GM12878 (cell line): Measurements from ENCODE around the gene MYH7.
"Not testable (repeated sequence)": the region's sequence is repeated elsewhere in the genome, so short reads cannot be mapped to it uniquely, and the experiment has no call there.

Source experiments
- ATF3 ChIP-seq: IDR thresholded peaks from 2 replicates; pipeline ENCODE4 v1.6.1; 2011; ENCODE audit warnings: low read depth, mild to moderate bottlenecking, low read length, moderate library complexity, borderline replicate concordance; ENCODE audit errors: extremely low read depth
- ELK1 ChIP-seq: IDR thresholded peaks from 2 replicates; pipeline ENCODE4 v1.6.1; 2012; ENCODE audit warnings: low read depth, low read length, improper control_type of control experiment
- HDAC2 ChIP-seq: fragments of 200-600 bp; sonication (generic); IDR thresholded peaks from 2 replicates; pipeline ENCODE4 v1.6.1; 2017
- POLR2AphosphoS5 ChIP-seq: IDR thresholded peaks from 2 replicates; pipeline ENCODE4 v1.6.1; 2011; ENCODE audit warnings: mild to moderate bottlenecking, low read length, inconsistent platforms
- SUZ12 ChIP-seq: fragments of 200-600 bp; sonication (generic); IDR thresholded peaks from one replicate; pipeline ENCODE4 v1.6.1; 2018; ENCODE audit warnings: antibody characterized with exemption, mild to moderate bottlenecking; ENCODE audit not compliant: unreplicated experiment
- YY1 ChIP-seq: IDR thresholded peaks from 2 replicates; pipeline ENCODE4 v1.6.1; 2011; ENCODE audit warnings: low read depth, mild to moderate bottlenecking, low read length
- ZBTB33 ChIP-seq: fragments of 450-650 bp; IDR thresholded peaks from 2 replicates; pipeline ENCODE4 v1.6.1; 2017; ENCODE audit warnings: mild to moderate bottlenecking
- ZNF592 ChIP-seq: fragments of 450-650 bp; IDR thresholded peaks from 2 replicates; pipeline ENCODE4 v1.6.1; 2017; ENCODE audit warnings: mild to moderate bottlenecking, moderate library complexity
- TF ChIP-seq, protein P1 (sequence below), 3 experiments: IDR thresholded peaks in 2 of 3; conservative IDR thresholded peaks in 1 of 3; 2 replicates each; pipeline ENCODE4 v1.5.1; 2011; ENCODE audit warnings: low read depth in 3 of 3, low read length in 3 of 3, mild to moderate bottlenecking in 3 of 3, control low read depth in 2 of 3, moderate library complexity in 2 of 3, inconsistent platforms in 1 of 3, mixed read lengths in 1 of 3; ENCODE audit not compliant: control insufficient read depth in 2 of 3, insufficient read depth in 1 of 3; ENCODE audit errors: extremely low read depth in 1 of 3

DNA sequence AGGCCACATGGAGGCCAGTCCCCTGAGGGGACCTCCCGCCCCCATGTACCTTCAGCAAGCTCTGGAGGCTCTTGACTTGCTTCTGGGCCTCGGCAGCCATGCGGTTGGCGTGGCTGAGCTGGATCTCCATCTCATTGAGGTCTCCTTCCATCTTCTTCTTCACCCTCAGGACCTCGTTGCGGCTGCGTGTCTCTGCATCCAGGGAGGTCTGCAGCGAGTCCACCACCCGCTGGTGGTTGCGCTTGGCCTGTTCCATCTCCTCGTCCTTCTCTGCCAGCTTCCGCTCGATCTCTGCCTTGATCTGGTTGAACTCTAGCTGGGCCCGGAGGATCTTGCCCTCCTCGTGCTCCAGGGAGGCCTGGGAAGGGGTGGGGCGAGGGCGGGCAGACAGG lies 49.2 kb downstream of the MYH7 start:
- not testable (repeated sequence) for TF ChIP-seq YY1, SUZ12, POLR2AphosphoS5, ATF3, ZNF592, ELK1, ZBTB33, HDAC2
- TF ChIP-seq, protein P1, sequence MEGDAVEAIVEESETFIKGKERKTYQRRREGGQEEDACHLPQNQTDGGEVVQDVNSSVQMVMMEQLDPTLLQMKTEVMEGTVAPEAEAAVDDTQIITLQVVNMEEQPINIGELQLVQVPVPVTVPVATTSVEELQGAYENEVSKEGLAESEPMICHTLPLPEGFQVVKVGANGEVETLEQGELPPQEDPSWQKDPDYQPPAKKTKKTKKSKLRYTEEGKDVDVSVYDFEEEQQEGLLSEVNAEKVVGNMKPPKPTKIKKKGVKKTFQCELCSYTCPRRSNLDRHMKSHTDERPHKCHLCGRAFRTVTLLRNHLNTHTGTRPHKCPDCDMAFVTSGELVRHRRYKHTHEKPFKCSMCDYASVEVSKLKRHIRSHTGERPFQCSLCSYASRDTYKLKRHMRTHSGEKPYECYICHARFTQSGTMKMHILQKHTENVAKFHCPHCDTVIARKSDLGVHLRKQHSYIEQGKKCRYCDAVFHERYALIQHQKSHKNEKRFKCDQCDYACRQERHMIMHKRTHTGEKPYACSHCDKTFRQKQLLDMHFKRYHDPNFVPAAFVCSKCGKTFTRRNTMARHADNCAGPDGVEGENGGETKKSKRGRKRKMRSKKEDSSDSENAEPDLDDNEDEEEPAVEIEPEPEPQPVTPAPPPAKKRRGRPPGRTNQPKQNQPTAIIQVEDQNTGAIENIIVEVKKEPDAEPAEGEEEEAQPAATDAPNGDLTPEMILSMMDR (IDR thresholded peaks at IDR 0.05 in 2 of 3, conservative IDR thresholded peaks at IDR 0.05 in 1 of 3; ENCODE audit: control insufficient read depth in 2 of 3, extremely low read depth in 1 of 3, insufficient read depth in 1 of 3, low read depth in 3 of 3, low read length in 3 of 3), result not testable (repeated sequence)
